Head of caudate nucleus (tissue), 42 donors: ENCODE data around the gene ABCC12.
A peak's percentile ranks its signal among the peaks of the same experiment; 100 is the strongest.
"Not testable (repeated sequence)": the region's sequence is repeated elsewhere in the genome, so short reads cannot be mapped to it uniquely, and the experiment has no call there.

ENCODE experiments used
- DNase-seq, 42 donors: peaks; one replicate each; pipeline versions ENCODE4 v3.0.0 to v3.0.0-alpha.2; 2020 to 2021; ENCODE audit warnings: mixed read lengths in 7 of 42
- intact Hi-C: fragments of 100-400 bp; cut with DNase I; formaldehyde crosslinking; loops from one replicate; pipeline ENCODE4 v1.15.0; 2022

Gene ABCC12

GRCh38 chr16:48155926-48156789 is at the start of gene ABCC12:
ABCC12 (minus strand) TSS chr16:48155993; CDS start chr16:48146424, 9,569 bp downstream.
- DNase-seq = no peak
- intact Hi-C loops = no loop called here

- intact Hi-C loops = no loop called here
- no peak for DNase-seq
These were observed 49.0 kb upstream of the ABCC12 start for GRCh38 chr16:48204825-48205151.

- intact Hi-C loops = no loop called here
- DNase-seq = no peak
These were observed 48.4 kb upstream of the ABCC12 start for GRCh38 chr16:48203974-48204824.

- intact Hi-C loops = no loop called here
- no peak for DNase-seq
These were observed 45.9 kb upstream of the ABCC12 start for GRCh38 chr16:48201515-48202201.

GRCh38 chr16:48197294-48197693 is 41.5 kb upstream of the ABCC12 start:
- no peak for DNase-seq
- intact Hi-C loops = no loop called here

- intact Hi-C loops = no loop called here
These were observed 39.2 kb upstream of the ABCC12 start for GRCh38 chr16:48194828-48195556.

GRCh38 chr16:48193846-48194245 is 38.1 kb upstream of the ABCC12 start:
- intact Hi-C loops = no loop called here
- peak in 1 of 42 donors; percentile 10 for DNase-seq

More at GRCh38 chr16:48194828-48195556, 39.2 kb upstream of the ABCC12 start:
- no peak for DNase-seq

GRCh38 chr16:48188449-48189102 is 32.8 kb upstream of the ABCC12 start:
- intact Hi-C loops = no loop called here
- no peak for DNase-seq

- intact Hi-C loops = no loop called here
These were observed 32.0 kb upstream of the ABCC12 start for GRCh38 chr16:48187779-48188178.

GRCh38 chr16:48184681-48185080 is 28.9 kb upstream of the ABCC12 start:
- intact Hi-C loops = no loop called here
- DNase-seq = peak in 1 of 42 donors; percentile 15

More at GRCh38 chr16:48187779-48188178, 32.0 kb upstream of the ABCC12 start:
- peak in 1 of 42 donors; percentile 4 for DNase-seq

- intact Hi-C loops = no loop called here
- DNase-seq = peak in 1 of 42 donors; percentile 18
These were observed 27.3 kb upstream of the ABCC12 start for GRCh38 chr16:48182979-48183537.

GRCh38 chr16:48181746-48182520 is 26.1 kb upstream of the ABCC12 start:
- intact Hi-C loops, DNase-seq: not testable (repeated sequence)

- DNase-seq = no peak
- intact Hi-C loops = no loop called here
These were observed 25.2 kb upstream of the ABCC12 start for GRCh38 chr16:48180868-48181480.

- intact Hi-C loops = no loop called here
- no peak for DNase-seq
These were observed 21.0 kb upstream of the ABCC12 start for GRCh38 chr16:48176635-48177408.

GRCh38 chr16:48173889-48174288 is 18.1 kb upstream of the ABCC12 start:
- intact Hi-C loops = no loop called here
- DNase-seq = no peak

GRCh38 chr16:48172682-48173081 is 16.9 kb upstream of the ABCC12 start:
- DNase-seq = peak in 1 of 42 donors; percentile 21
- intact Hi-C loops = no loop called here
